GM21786 (cell line): ENCODE measurements around the gene SIGLEC9.

Source experiments
- ATAC-seq: cut with Tn5 transposase; IDR thresholded peaks from one replicate; pipeline ENCODE4 v1.9.1; 2021; ENCODE audit not compliant: unreplicated experiment

The SIGLEC9 gene

GRCh38 chr19:51173681-51174080, 49.0 kb downstream of the SIGLEC9 start:
- no peak for ATAC-seq

GRCh38 chr19:51179256-51179655, 54.5 kb downstream of the SIGLEC9 start:
- ATAC-seq, result no peak
